GM12874 (cell line): Measurements from ENCODE around the gene MAPT.

ENCODE experiments used
- CTCF ChIP-seq: IDR thresholded peaks from 2 replicates; pipeline ENCODE4 v1.5.1; 2011; ENCODE audit warnings: low read depth, mild to moderate bottlenecking, control low read depth, low read length, moderate library complexity; ENCODE audit not compliant: insufficient read depth

The MAPT gene

GRCh38 chr17:45904866-45905265, 10.5 kb downstream of the MAPT start:
- no peak for TF ChIP-seq CTCF

- no peak for TF ChIP-seq CTCF
Measured at GRCh38 chr17:45905814-45906213, 11.5 kb downstream of the MAPT start.

- TF ChIP-seq CTCF: no peak
Measured at GRCh38 chr17:45906237-45906636, 11.9 kb downstream of the MAPT start.

- no peak for TF ChIP-seq CTCF
Measured at GRCh38 chr17:45906927-45907622, 12.7 kb downstream of the MAPT start.

GRCh38 chr17:45907750-45908395, 13.5 kb downstream of the MAPT start:
- TF ChIP-seq CTCF: no peak

GRCh38 chr17:45908460-45908859, 14.1 kb downstream of the MAPT start:
- TF ChIP-seq CTCF: no peak

GRCh38 chr17:45908935-45909334, 14.6 kb downstream of the MAPT start:
- no peak for TF ChIP-seq CTCF
